CD14-positive monocyte (primary cell): Measurements from ENCODE around the gene HPS5. TPM values are rescaled to one million over a fixed set of nuclear protein-coding genes. Genes with fewer than 3 reads are reported as not detected.

Source experiments
- DNase-seq, 3 donors: peaks; one replicate each; pipeline ENCODE4 v3.0.0-alpha.2; 2011 to 2022
- H2AFZ ChIP-seq: 2 replicates; pipeline ENCODE4 v1.6.0; 2012; ENCODE audit warnings: mild to moderate bottlenecking, low read depth, low read length, inconsistent platforms; ENCODE audit not compliant: insufficient read depth, poor library complexity, severe bottlenecking
- H3K27ac ChIP-seq, 2 donors: 1 replicate in 1 of 2; 2 replicates in 1 of 2; pipeline ENCODE4 v1.5.1; 2012 to 2013; ENCODE audit warnings: low read length in 2 of 2, control low read depth in 1 of 2, inconsistent platforms in 1 of 2, low read depth in 1 of 2, mild to moderate bottlenecking in 1 of 2
- H3K27me3 ChIP-seq, 2 donors: one replicate each; pipeline versions ENCODE4 v1.6.0 to v1.6.1; 2011 to 2013; ENCODE audit warnings: low read length in 2 of 2; ENCODE audit not compliant: control insufficient read depth in 2 of 2, insufficient read depth in 2 of 2
- H3K36me3 ChIP-seq, 2 donors: replicated peaks in 1 of 2; 1 replicate in 1 of 2; 2 replicates in 1 of 2; pipeline versions ENCODE4 v1.5.1 to v1.6.1; 2012 to 2013; ENCODE audit warnings: low read length in 2 of 2, control low read depth in 1 of 2, inconsistent platforms in 1 of 2, mild to moderate bottlenecking in 1 of 2; ENCODE audit not compliant: insufficient read depth in 2 of 2, control insufficient read depth in 1 of 2
- H3K4me1 ChIP-seq, 2 donors: 1 replicate in 1 of 2; 2 replicates in 1 of 2; pipeline versions ENCODE4 v1.5.1 to v1.6.1; 2012 to 2013; ENCODE audit warnings: low read length in 2 of 2, control low read depth in 1 of 2, inconsistent platforms in 1 of 2, mild to moderate bottlenecking in 1 of 2, moderate library complexity in 1 of 2; ENCODE audit not compliant: insufficient read depth in 2 of 2, control insufficient read depth in 1 of 2
- H3K4me2 ChIP-seq: replicated peaks from 2 replicates; pipeline ENCODE3; 2012; ENCODE audit warnings: low read length, moderate library complexity, mild to moderate bottlenecking; ENCODE audit not compliant: poor library complexity, severe bottlenecking; ENCODE audit errors: extremely low read depth
- H3K4me3 ChIP-seq, 3 experiments: fragments of 200-600 bp in 1 of 3; sonication (generic) in 1 of 3; replicated peaks in 1 of 3; 1 replicate in 2 of 3; 2 replicates in 1 of 3; pipeline ENCODE4 v1.5.1; 2011 to 2013; ENCODE audit warnings: low read length in 3 of 3, mild to moderate bottlenecking in 3 of 3, control low read depth in 2 of 3, low read depth in 2 of 3, inconsistent platforms in 1 of 3, moderate library complexity in 1 of 3
- H3K79me2 ChIP-seq: 2 replicates; pipeline ENCODE4 v1.6.0; 2012; ENCODE audit warnings: mild to moderate bottlenecking, control low read depth, inconsistent platforms, low read length, moderate library complexity; ENCODE audit not compliant: insufficient read depth
- H3K9ac ChIP-seq: 2 replicates; pipeline ENCODE4 v1.6.0; 2017; ENCODE audit warnings: low read length, mild to moderate bottlenecking; ENCODE audit not compliant: insufficient read depth, poor library complexity, severe bottlenecking
- H3K9me3 ChIP-seq, 2 donors: replicated peaks in 1 of 2; 1 replicate in 1 of 2; 2 replicates in 1 of 2; pipeline versions ENCODE4 v1.5.1 to v1.6.1; 2012 to 2013; ENCODE audit warnings: low read length in 2 of 2, control low read depth in 1 of 2; ENCODE audit not compliant: control insufficient read depth in 1 of 2, insufficient read depth in 1 of 2
- H4K20me1 ChIP-seq: 2 replicates; pipeline ENCODE4 v1.6.0; 2012; ENCODE audit warnings: mild to moderate bottlenecking, low read length, control low read depth, moderate library complexity; ENCODE audit not compliant: insufficient read depth
- H3K27ac Mint-ChIP-seq, 7 donors: one replicate each; pipeline ENCODE4 v1.8.0; 2020; ENCODE audit warnings: mild to moderate bottlenecking in 7 of 7, mixed read lengths in 7 of 7, moderate library complexity in 6 of 7, inconsistent platforms in 2 of 7
- H3K27me3 Mint-ChIP-seq, 3 donors: one replicate each; pipeline ENCODE4 v1.8.0; 2021 to 2022; ENCODE audit warnings: low read depth in 3 of 3, mild to moderate bottlenecking in 3 of 3, mixed read lengths in 3 of 3, moderate library complexity in 3 of 3, inconsistent platforms in 1 of 3
- H3K36me3 Mint-ChIP-seq, 2 donors: one replicate each; pipeline ENCODE4 v1.8.0; 2020; ENCODE audit warnings: mixed read lengths in 2 of 2, inconsistent platforms in 1 of 2, mild to moderate bottlenecking in 1 of 2
- H3K4me1 Mint-ChIP-seq: one replicate; pipeline ENCODE4 v1.8.0; 2020; ENCODE audit warnings: mild to moderate bottlenecking, mixed read lengths
- H3K4me3 Mint-ChIP-seq, 2 donors: one replicate each; pipeline ENCODE4 v1.8.0; 2020; ENCODE audit warnings: mild to moderate bottlenecking in 2 of 2, mixed read lengths in 2 of 2, moderate library complexity in 1 of 2
- H3K9me3 Mint-ChIP-seq, 7 donors: one replicate each; pipeline ENCODE4 v1.8.0; 2020 to 2022; ENCODE audit warnings: mixed read lengths in 7 of 7, mild to moderate bottlenecking in 6 of 7, moderate library complexity in 6 of 7, inconsistent platforms in 2 of 7
- WGBS: methylation state at CpG from one replicate; pipeline ENCODE4 v1.1.5; 2013; ENCODE audit warnings: missing lambda C conversion rate; ENCODE audit not compliant: insufficient coverage; 5-methylcytosine and 5-hydroxymethylcytosine counted together
- intact Hi-C, 2 donors: fragments of 100-400 bp; cut with micrococcal nuclease; formaldehyde crosslinking; loops; one replicate each; pipeline versions ENCODE4 v1.15.0 to v1.15.1; 2023
- polyA plus RNA-seq, 3 donors: library from polyadenylated mRNA; depleted of rRNA in 1 of 3; unstranded in 2 of 3; stranded (reverse) in 1 of 3; fragments of 300-500 nt in 2 of 3; fragments of >200 nt in 1 of 3; fragmentation: Illumina TruSeq in 2 of 3; gene quantifications; 1 replicate in 2 of 3; 2 replicates in 1 of 3; pipeline ENCODE4 v1.2.3, GENCODE V29; 2012 to 2021
- TF ChIP-seq, protein P1 (sequence below): fragments of 200-600 bp; IDR thresholded peaks from one replicate; pipeline ENCODE4 v1.8.0; 2022; ENCODE audit warnings: antibody characterized with exemption, mild to moderate bottlenecking

HPS5 gene
- polyA plus RNA-seq, 3 donors: 11.4 to 17.7 (median 12.9) TPM

DNA sequence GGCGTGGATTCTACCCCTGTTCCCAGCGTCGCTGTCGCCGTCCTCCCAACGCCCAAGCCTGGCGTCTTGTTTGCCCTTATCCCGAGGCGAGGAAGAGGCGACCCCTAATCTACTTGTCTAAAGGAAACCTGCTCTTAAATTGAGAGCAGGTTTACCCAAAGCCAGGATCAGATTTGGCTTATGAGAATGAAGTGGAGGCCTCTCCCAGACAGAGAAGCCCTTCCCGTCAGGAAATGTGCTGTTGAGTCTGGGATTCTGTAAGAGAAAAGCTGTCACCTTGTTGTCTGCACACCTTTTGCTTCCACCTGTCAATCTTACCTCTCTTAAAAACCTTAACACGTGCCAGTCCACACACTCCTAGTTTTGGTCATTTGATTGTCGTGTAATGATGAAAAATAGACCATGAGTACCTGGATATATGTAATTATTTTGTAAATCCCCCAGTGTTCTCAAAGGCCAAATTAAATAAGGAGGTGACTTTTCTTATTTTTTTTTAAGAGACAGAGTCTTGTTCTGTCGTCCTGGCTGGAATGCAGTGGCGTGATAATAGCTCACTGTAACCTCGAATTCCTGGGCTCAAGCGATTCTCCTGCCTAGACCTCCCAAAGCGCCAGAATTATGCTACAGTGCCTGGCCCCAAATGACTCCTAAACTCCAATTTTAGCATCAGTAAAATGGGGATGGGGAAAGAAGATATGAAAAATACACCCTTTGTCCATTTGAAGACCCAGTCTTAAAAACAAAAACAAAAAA is 1.1 kb upstream of the HPS5 start:
- Mint-ChIP-seq H3K36me3 (peaks cover 26% of the 10 kb centered on the region in 2 donors), H3K27ac (peak overlapping the region; percentile 99 to 100 (median 100)), H3K4me1 (peaks cover 60% of the 10 kb centered on the region), H3K9me3 (peaks cover 0 to 2% (median 0%) of the 10 kb centered on the region in 7 donors), H3K4me3 (peak overlapping the region; percentile 95 to 97), H3K27me3 (no peaks in the 10 kb centered on the region)
- Histone ChIP-seq H2AFZ (peak overlapping the region; percentile 75), H4K20me1 (peaks cover 19% of the 10 kb centered on the region), H3K79me2 (peaks cover 92% of the 10 kb centered on the region), H3K27me3 (no peaks in the 10 kb centered on the region), H3K9ac (peak overlapping the region; percentile 84), H3K27ac (peak overlapping the region; percentile 93 to 94), H3K36me3 (peaks cover 8 to 34% of the 10 kb centered on the region in 2 donors), H3K4me1 (peaks cover 35 to 50% of the 10 kb centered on the region in 2 donors), H3K9me3 (no peaks in the 10 kb centered on the region), H3K4me3 (peak overlapping the region; percentile 58 to 82 (median 82)), H3K4me2 (peak overlapping the region; percentile 77)
- DNase-seq: no peak
- 21% methylated on average over 10 of the region's 18 CpGs for WGBS
- TF ChIP-seq, protein P1, sequence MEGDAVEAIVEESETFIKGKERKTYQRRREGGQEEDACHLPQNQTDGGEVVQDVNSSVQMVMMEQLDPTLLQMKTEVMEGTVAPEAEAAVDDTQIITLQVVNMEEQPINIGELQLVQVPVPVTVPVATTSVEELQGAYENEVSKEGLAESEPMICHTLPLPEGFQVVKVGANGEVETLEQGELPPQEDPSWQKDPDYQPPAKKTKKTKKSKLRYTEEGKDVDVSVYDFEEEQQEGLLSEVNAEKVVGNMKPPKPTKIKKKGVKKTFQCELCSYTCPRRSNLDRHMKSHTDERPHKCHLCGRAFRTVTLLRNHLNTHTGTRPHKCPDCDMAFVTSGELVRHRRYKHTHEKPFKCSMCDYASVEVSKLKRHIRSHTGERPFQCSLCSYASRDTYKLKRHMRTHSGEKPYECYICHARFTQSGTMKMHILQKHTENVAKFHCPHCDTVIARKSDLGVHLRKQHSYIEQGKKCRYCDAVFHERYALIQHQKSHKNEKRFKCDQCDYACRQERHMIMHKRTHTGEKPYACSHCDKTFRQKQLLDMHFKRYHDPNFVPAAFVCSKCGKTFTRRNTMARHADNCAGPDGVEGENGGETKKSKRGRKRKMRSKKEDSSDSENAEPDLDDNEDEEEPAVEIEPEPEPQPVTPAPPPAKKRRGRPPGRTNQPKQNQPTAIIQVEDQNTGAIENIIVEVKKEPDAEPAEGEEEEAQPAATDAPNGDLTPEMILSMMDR: no peak
- intact Hi-C loops: loop anchor here (2.0 to 10.0 kb wide), 7 partner anchors 46 to 312 kb away; partner anchors contain the start of genes LDHA (in 1 of the 2), SAA2 (in 1 of the 2), SPTY2D1 (in 1 of the 2) and TSG101 (in 1 of the 2)

GRCh38 chr11:18321578-18321968 is 367 bp downstream of the HPS5 start:
- Histone ChIP-seq H3K4me1 (peaks cover 35 to 50% of the 10 kb centered on the region in 2 donors), H3K27ac (peak overlapping the region; percentile 93 to 94), H3K9ac (peak overlapping the region; percentile 84), H2AFZ (peak overlapping the region; percentile 75), H3K79me2 (peaks cover 91% of the 10 kb centered on the region), H3K4me2 (peak overlapping the region; percentile 77), H3K9me3 (no peaks in the 10 kb centered on the region), H3K4me3 (peak overlapping the region; percentile 58 to 82 (median 82)), H4K20me1 (peaks cover 8% of the 10 kb centered on the region), H3K27me3 (no peaks in the 10 kb centered on the region), H3K36me3 (peaks cover 6 to 32% of the 10 kb centered on the region in 2 donors)
- TF ChIP-seq, protein P1: no peak
- Mint-ChIP-seq H3K4me3 (peak overlapping the region; percentile 95 to 97), H3K4me1 (peaks cover 60% of the 10 kb centered on the region), H3K27me3 (no peaks in the 10 kb centered on the region), H3K9me3 (peaks cover 0 to 4% (median 0%) of the 10 kb centered on the region in 7 donors), H3K36me3 (peaks cover 26 to 28% of the 10 kb centered on the region in 2 donors), H3K27ac (peak overlapping the region; percentile 99 to 100 (median 100))
- peak; percentile 41 to 63 (median 55) for DNase-seq
- 0% methylated on average over 2 of the region's 4 CpGs for WGBS
- intact Hi-C loops: loop anchor here (5.0 to 10.0 kb wide), 6 partner anchors 44 to 313 kb away; partner anchors contain the start of genes SAA2 (in 1 of the 2), SPTY2D1 (in 1 of the 2) and TSG101 (in 1 of the 2)
